GM12878 (cell line): ENCODE results near the gene FDX2. TPM values are rescaled to one million over a fixed set of nuclear protein-coding genes. Genes with fewer than 3 reads are reported as not detected.

ENCODE experiments used
- ASH2L ChIP-seq: fragments of 300-600, 200-600 bp; sonication (generic); IDR thresholded peaks from 2 replicates; pipeline ENCODE4 v1.6.1; 2017; ENCODE audit warnings: low read depth, mild to moderate bottlenecking, borderline replicate concordance
- BCL11A ChIP-seq: IDR thresholded peaks from 2 replicates; pipeline ENCODE4 v1.6.1; 2011; ENCODE audit warnings: low read depth, low read length
- BRCA1 ChIP-seq: IDR thresholded peaks from 2 replicates; pipeline ENCODE4 v1.6.1; 2011; ENCODE audit warnings: low read depth, low read length, improper control_type of control experiment
- CBFB ChIP-seq: IDR thresholded peaks from 2 replicates; pipeline ENCODE4 v1.6.1; 2016; ENCODE audit warnings: antibody characterized with exemption, low read depth
- CEBPZ ChIP-seq: fragments of 150-350 bp; IDR thresholded peaks from 2 replicates; pipeline ENCODE4 v1.6.1; 2016; ENCODE audit warnings: low read depth, low read length
- CREM ChIP-seq: IDR thresholded peaks from 2 replicates; pipeline ENCODE4 v1.6.1; 2014; ENCODE audit warnings: antibody characterized with exemption, low read depth
- EP300 ChIP-seq, 2 experiments: fragments of 150-350 bp in 1 of 2; IDR thresholded peaks; 2 replicates each; pipeline ENCODE4 v1.6.1; 2011 to 2012; ENCODE audit warnings: low read depth in 2 of 2, low read length in 2 of 2, borderline replicate concordance in 1 of 2, improper control_type of control experiment in 1 of 2, inconsistent platforms in 1 of 2; ENCODE audit not compliant: control insufficient read depth in 1 of 2
- EZH2 ChIP-seq: IDR thresholded peaks from 2 replicates; pipeline ENCODE4 v1.6.1; 2012; ENCODE audit warnings: low read depth, mild to moderate bottlenecking, control low read depth, inconsistent platforms, low read length, borderline replicate concordance; ENCODE audit not compliant: control insufficient read depth
- GABPA ChIP-seq: IDR thresholded peaks from 2 replicates; pipeline ENCODE4 v1.6.1; 2014; ENCODE audit warnings: antibody characterized with exemption, low read depth, mild to moderate bottlenecking, inconsistent platforms
- HDAC2 ChIP-seq: fragments of 200-600 bp; sonication (generic); IDR thresholded peaks from 2 replicates; pipeline ENCODE4 v1.6.1; 2017
- HDAC6 ChIP-seq: fragments of 200-600 bp; sonication (generic); IDR thresholded peaks from one replicate; pipeline ENCODE4 v1.8.0; 2017; ENCODE audit warnings: antibody characterized with exemption; ENCODE audit not compliant: unreplicated experiment
- IRF3 ChIP-seq: fragments of 450-650 bp; IDR thresholded peaks from 2 replicates; pipeline ENCODE4 v1.6.1; 2014; ENCODE audit warnings: mild to moderate bottlenecking
- MAX ChIP-seq: IDR thresholded peaks from 2 replicates; pipeline ENCODE4 v1.6.1; 2012; ENCODE audit warnings: low read depth, low read length, improper control_type of control experiment
- NBN ChIP-seq: fragments of 450-650 bp; IDR thresholded peaks from 2 replicates; pipeline ENCODE4 v1.6.1; 2016
- NFIC ChIP-seq: IDR thresholded peaks from 2 replicates; pipeline ENCODE4 v1.6.1; 2012; ENCODE audit warnings: low read depth, mild to moderate bottlenecking, inconsistent platforms, low read length, moderate library complexity
- NFYA ChIP-seq: IDR thresholded peaks from 2 replicates; pipeline ENCODE4 v1.6.1; 2011; ENCODE audit warnings: low read depth, mild to moderate bottlenecking, low read length, improper control_type of control experiment, borderline replicate concordance
- NFYB ChIP-seq: IDR thresholded peaks from 2 replicates; pipeline ENCODE4 v1.6.1; 2011; ENCODE audit warnings: low read depth, mild to moderate bottlenecking, low read length, improper control_type of control experiment, moderate library complexity; ENCODE audit not compliant: insufficient read depth
- NR2C1 ChIP-seq: fragments of 450-650 bp; IDR thresholded peaks from 2 replicates; pipeline ENCODE4 v1.6.1; 2017; ENCODE audit warnings: antibody characterized with exemption, mild to moderate bottlenecking, moderate library complexity
- POLR2A ChIP-seq: IDR thresholded peaks from 2 replicates; pipeline ENCODE4 v1.6.1; 2011; ENCODE audit warnings: low read depth, mild to moderate bottlenecking, low read length
- POLR2AphosphoS2 ChIP-seq: IDR thresholded peaks from 2 replicates; pipeline ENCODE4 v1.6.1; 2011; ENCODE audit warnings: low read depth, mild to moderate bottlenecking, low read length, improper control_type of control experiment, moderate library complexity
- SMC3 ChIP-seq: IDR thresholded peaks from 2 replicates; pipeline ENCODE4 v1.6.1; 2011; ENCODE audit warnings: low read length, improper control_type of control experiment, borderline replicate concordance
- STAT3 ChIP-seq: IDR thresholded peaks from 2 replicates; pipeline ENCODE4 v1.6.1; 2011; ENCODE audit warnings: low read depth, low read length, improper control_type of control experiment
- TAF1 ChIP-seq: IDR thresholded peaks from 2 replicates; pipeline ENCODE4 v1.6.1; 2011; ENCODE audit warnings: mild to moderate bottlenecking, low read depth, low read length, borderline replicate concordance
- YY1 ChIP-seq: IDR thresholded peaks from 2 replicates; pipeline ENCODE4 v1.6.1; 2011; ENCODE audit warnings: low read depth, mild to moderate bottlenecking, low read length
- ZBED1 ChIP-seq: IDR thresholded peaks from 2 replicates; pipeline ENCODE4 v1.6.1; 2016; ENCODE audit warnings: borderline replicate concordance
- ZNF207 ChIP-seq: fragments of 450-650 bp; IDR thresholded peaks from 2 replicates; pipeline ENCODE4 v1.6.1; 2014; ENCODE audit warnings: antibody characterized with exemption, mild to moderate bottlenecking, borderline replicate concordance
- ZNF274 ChIP-seq: IDR thresholded peaks from one replicate; pipeline ENCODE4 v1.8.0; 2011; ENCODE audit not compliant: insufficient read length, insufficient read depth
- ZNF622 ChIP-seq: fragments of 450-650 bp; IDR thresholded peaks from 2 replicates; pipeline ENCODE4 v1.6.1; 2017; ENCODE audit warnings: mild to moderate bottlenecking, inconsistent platforms
- ZSCAN29 ChIP-seq: fragments of 450-650 bp; IDR thresholded peaks from 2 replicates; pipeline ENCODE4 v1.6.1; 2017; ENCODE audit warnings: mild to moderate bottlenecking, moderate library complexity
- polyA plus RNA-seq, 11 experiments: library from polyadenylated mRNA; depleted of rRNA in 4 of 11; unstranded in 6 of 11; stranded (reverse) in 5 of 11; fragments of >200 nt; fragmentation: Nextera tagmentation in 4 of 11; fragmentation: Illumina TruSeq in 1 of 11; extraction: Ambion mirVana in 4 of 11; extraction: Trizol in 1 of 11; gene quantifications; 1 replicate in 1 of 11; 2 replicates in 10 of 11; pipeline versions ENCODE4 v1.2.1 to v1.2.3, GENCODE V29; 2011 to 2016; ENCODE audit warnings: inconsistent platforms in 2 of 11, missing spikeins in 2 of 11, low read depth in 1 of 11
- total RNA-seq, 4 experiments: library from RNA; depleted of rRNA in 3 of 4; stranded (reverse); fragments of >200 nt in 3 of 4; fragmentation: Illumina TruSeq in 1 of 4; extraction: Trizol in 1 of 4; gene quantifications; 2 replicates each; pipeline versions ENCODE4 v1.2.1 to v1.2.3, GENCODE V29; 2013 to 2021

Gene FDX2
- total and polyA plus RNA-seq, 10 of the 15 experiments (the other 5 are each of a cell fraction or from before 2014, with no cell fraction given): 1.4 to 50.4 (median 24.7) TPM

- no peak for TF ChIP-seq IRF3
- TF ChIP-seq ZNF274: no peak
- no peak for TF ChIP-seq EZH2
- TF ChIP-seq NBN: 0 out of 2 replicates have a peak, but pooled peaks have one; percentile 34
- TF ChIP-seq ZNF622: no peak
- 0 out of 2 replicates have a peak, but pooled peaks have one; percentile 46 for TF ChIP-seq NR2C1
- no peak for TF ChIP-seq NFIC
- no peak for TF ChIP-seq NFYB
- no peak for TF ChIP-seq SMC3
- no peak for TF ChIP-seq CEBPZ
- no peak for TF ChIP-seq NFYA
- TF ChIP-seq POLR2A: peak; percentile 91
- no peak for TF ChIP-seq BRCA1
- no peak for TF ChIP-seq ZSCAN29
- peak; percentile 100 for TF ChIP-seq YY1
- 0 out of 2 replicates have a peak, but pooled peaks have one; percentile 31 for TF ChIP-seq CREM
- TF ChIP-seq CBFB: peak; percentile 45; the same call in 1 of the 2 replicates
- TF ChIP-seq STAT3: no peak
- TF ChIP-seq EP300 (IDR thresholded peaks at IDR 0.05; ENCODE audit: borderline replicate concordance in 1 of 2, control insufficient read depth in 1 of 2, low read depth in 2 of 2, low read length in 2 of 2): no peak
- TF ChIP-seq TAF1: peak; percentile 62; the same call in 1 of the 2 replicates
- 0 out of 2 replicates have a peak, but pooled peaks have one; percentile 55 for TF ChIP-seq ASH2L
- TF ChIP-seq ZBED1: peak; percentile 87; the same call in 1 of the 2 replicates
- TF ChIP-seq ZNF207: no peak
- peak; percentile 99 for TF ChIP-seq MAX
- TF ChIP-seq POLR2AphosphoS2: peak; percentile 90; the same call in 1 of the 2 replicates
- TF ChIP-seq HDAC6: no peak
- no peak for TF ChIP-seq HDAC2
- TF ChIP-seq BCL11A: no peak
- no peak for TF ChIP-seq GABPA
Measured at GRCh38 chr19:10315335-10316214, at the start of gene FDX2 (continued).
